HG03064 (cell line): ENCODE results near the gene ZNF701.

Source experiments
- ATAC-seq: cut with Tn5 transposase; IDR thresholded peaks from one replicate; pipeline ENCODE4 v1.9.1; 2021; ENCODE audit warnings: low read depth; ENCODE audit not compliant: unreplicated experiment

The ZNF701 gene

DNA sequence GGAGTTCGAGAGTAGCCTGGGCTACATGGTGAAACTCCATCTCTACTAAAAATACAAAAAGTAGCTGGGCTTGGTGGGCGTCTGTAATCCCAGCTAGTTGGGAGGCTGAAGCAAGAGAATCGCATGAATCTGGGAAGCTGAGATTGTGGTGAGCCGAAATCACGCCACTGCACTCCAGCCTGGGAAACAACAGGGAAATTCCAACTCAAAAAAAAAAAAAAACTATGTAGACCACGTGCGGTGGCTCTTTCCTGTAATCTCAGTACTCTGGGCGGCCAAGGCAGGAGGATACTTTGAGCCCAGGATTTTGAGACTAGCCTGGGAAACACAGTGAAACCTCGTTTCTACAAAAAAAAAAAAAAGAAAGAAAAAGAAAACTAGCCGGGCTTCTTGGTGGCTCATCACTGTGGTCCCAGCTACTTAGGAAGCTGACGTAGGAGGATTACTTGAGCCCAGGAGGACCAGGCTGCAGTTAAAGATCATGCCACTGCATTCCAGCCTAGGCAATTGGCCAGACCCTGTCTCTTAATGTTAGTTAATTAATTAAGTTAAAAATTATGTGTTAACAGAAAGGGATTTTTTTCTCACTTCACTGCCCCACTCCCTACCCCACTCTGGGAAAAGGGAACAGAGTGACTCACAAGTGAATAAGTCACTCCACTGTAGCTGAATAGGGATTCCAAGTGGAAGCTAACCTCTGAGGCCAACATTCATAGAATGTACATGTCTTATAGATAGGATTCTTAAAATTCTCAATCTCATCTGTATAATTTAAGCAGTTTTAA lies 65.9 kb downstream of the ZNF701 start:
- ATAC-seq: no peak
